Measurements from ENCODE around the gene TRAFD1.

Gene TRAFD1

DNA sequence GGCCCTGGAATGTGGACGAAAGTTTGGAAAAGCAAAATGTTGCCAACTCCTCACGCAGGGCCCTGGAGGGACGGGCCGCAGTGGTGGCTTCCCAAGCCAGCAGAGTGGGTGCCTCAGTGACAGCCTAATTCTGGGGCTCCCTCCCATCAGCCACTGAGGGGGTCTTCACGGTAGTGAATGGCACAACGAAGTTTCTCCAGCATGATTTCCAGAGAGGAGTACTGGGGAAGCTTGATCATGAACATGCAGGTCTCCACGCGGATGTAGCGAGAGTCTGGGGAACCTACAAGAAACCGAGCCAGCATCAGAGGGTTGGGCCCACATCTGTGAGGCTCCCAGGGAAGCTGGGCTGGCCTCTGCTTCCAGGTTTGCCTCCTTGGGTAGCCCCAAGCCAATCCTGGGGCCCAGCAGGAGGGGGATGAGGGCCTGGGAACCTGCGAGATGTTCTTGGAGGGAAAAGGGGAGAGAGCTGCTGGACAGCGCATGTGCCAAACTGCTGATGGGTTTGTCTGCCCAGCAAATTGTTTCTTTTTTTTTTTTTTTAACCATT is 37.0 kb downstream of the TRAFD1 start:
- H3K4me3 ChIP-seq (ENCODE audit: low read depth, low read length) = no peak overlapping the region
- ChIA-PET CTCF (interaction anchor here (1.4 kb wide), 1 partner anchor 225 kb away, joined by 3 read pairs; no protein-coding TSS in a partner anchor), POLR2A (no interaction called here)
- no peak for DNase-seq (ENCODE audit: low read depth, low spot score)
- TF ChIP-seq, protein P1, sequence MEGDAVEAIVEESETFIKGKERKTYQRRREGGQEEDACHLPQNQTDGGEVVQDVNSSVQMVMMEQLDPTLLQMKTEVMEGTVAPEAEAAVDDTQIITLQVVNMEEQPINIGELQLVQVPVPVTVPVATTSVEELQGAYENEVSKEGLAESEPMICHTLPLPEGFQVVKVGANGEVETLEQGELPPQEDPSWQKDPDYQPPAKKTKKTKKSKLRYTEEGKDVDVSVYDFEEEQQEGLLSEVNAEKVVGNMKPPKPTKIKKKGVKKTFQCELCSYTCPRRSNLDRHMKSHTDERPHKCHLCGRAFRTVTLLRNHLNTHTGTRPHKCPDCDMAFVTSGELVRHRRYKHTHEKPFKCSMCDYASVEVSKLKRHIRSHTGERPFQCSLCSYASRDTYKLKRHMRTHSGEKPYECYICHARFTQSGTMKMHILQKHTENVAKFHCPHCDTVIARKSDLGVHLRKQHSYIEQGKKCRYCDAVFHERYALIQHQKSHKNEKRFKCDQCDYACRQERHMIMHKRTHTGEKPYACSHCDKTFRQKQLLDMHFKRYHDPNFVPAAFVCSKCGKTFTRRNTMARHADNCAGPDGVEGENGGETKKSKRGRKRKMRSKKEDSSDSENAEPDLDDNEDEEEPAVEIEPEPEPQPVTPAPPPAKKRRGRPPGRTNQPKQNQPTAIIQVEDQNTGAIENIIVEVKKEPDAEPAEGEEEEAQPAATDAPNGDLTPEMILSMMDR (IDR thresholded peaks at IDR 0.05; ENCODE audit: insufficient read depth, low read length, missing control alignments) = no peak

DNA sequence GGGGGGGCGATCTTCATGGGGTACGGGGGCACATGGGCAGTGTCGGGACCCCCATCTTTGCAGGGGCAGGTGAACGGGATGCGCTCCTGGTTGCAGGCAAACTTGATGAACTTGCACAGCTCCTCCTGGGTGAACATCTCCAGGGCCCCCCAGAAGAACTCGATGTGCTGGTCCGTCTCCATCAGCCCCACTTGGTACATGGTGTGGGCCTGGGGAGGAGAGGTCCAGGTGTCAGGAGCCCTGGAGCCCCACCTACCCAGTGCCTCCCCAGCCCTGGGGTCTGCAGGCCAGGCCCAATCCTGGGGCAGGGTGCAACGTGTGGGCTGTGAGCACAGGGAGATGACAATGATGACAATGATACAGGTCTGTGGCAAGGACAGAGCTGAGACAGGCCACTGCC is 37.7 kb downstream of the TRAFD1 start:
- TF ChIP-seq, protein P1 (IDR thresholded peaks at IDR 0.05; ENCODE audit: insufficient read depth, low read length, missing control alignments) = no peak
- no peak overlapping the region for H3K4me3 ChIP-seq (ENCODE audit: low read depth, low read length)
- CTCF ChIA-PET = interaction anchor here (1.4 kb wide), 1 partner anchor 224 kb away, joined by 3 read pairs; no protein-coding TSS in a partner anchor
- no peak for DNase-seq (ENCODE audit: low read depth, low spot score)
- POLR2A ChIA-PET = interaction anchor here (0.6 kb wide), 1 partner anchor 147 kb away, joined by 3 read pairs; no protein-coding TSS in a partner anchor

DNA sequence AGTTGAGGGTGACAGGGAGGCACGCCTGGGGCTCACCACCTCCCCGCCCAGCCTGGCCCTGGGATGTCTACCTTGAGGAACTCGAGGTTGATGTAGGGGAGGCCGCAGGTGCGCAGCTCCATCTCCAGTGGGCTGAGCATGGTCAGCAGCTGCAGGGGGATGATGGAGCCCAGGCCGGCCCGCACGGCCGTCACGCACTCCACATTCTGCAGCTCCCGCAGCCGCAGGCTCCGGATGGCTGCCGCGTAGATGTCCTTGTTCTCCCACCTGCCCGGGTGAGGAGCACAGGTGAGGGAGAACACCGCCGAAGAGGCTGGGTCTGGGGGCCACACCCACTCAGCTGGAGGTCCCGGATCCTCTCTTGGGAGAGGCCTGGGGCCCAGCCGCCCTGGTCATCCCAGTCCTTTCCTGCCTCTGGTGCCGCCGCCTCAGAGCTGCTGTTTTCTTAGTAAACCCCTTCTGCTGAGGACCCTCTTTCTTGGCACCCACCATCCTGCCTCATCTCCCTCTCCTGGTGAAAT is 38.2 kb downstream of the TRAFD1 start:
- ChIA-PET CTCF (no interaction called here), POLR2A (interaction anchor here (0.6 kb wide), 1 partner anchor 147 kb away, joined by 3 read pairs; no protein-coding TSS in a partner anchor)
- no peak overlapping the region for H3K4me3 ChIP-seq (ENCODE audit: low read depth, low read length)
- TF ChIP-seq, protein P1 (IDR thresholded peaks at IDR 0.05; ENCODE audit: insufficient read depth, low read length, missing control alignments) = no peak
- DNase-seq (ENCODE audit: low read depth, low spot score) = no peak

DNA sequence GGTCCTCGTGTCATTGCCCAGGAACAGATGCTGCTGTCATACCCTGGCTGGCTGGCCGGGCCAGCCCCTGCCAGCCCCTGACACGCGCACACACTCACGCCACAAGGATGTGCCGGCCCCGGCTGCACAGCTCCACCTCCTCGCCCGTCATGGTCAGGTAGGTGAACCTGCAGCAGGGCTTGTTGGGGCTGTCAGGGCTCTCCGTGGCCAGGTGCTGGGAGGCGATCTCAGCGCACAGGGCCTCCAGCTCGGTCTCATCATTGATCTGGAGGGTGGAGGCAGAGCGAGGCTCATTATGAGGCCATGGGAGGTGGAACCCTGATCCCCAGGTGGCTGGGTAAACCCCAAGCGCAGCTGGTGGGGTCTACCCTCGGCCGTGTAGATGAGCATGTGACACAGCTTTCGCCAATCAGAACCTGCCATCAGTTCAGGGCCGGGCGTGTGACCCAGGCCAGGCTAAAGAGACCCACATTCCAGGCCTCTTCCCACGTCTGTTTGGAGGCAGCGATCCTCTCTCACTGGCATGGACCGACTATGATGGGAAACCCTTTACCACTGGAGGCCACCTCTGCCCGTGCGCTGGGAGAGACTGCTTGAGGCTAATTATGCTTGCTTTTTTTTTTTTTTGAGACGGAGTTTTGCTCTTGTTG is 38.8 kb downstream of the TRAFD1 start:
- ChIA-PET CTCF (no interaction called here), POLR2A (no interaction called here)
- TF ChIP-seq, protein P1 (IDR thresholded peaks at IDR 0.05; ENCODE audit: insufficient read depth, low read length, missing control alignments) = no peak
- DNase-seq (ENCODE audit: low read depth, low spot score) = no peak
- H3K4me3 ChIP-seq (ENCODE audit: low read depth, low read length) = no peak overlapping the region

DNA sequence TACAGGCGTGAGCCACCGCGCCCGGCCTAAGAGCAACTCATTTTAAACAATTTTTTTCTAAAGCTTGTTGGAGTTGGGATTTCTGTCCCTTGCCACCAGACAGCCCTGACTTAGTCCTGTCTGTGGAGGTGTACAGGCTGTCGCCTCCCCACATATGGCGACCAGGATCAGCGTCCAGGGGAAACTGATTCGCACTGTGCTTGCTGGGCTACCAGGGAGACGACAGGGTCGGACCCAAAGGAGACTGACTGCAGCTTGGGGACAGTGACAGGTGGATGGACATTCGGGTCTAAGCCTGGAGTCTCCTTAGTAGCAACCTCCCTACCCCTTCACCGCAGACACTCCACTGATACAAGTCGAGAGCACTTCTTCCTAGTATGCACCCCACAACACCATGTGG is 40.3 kb downstream of the TRAFD1 start:
- DNase-seq (ENCODE audit: low read depth, low spot score) = no peak
- ChIA-PET POLR2A (no interaction called here), CTCF (no interaction called here)
- TF ChIP-seq, protein P1 (IDR thresholded peaks at IDR 0.05; ENCODE audit: insufficient read depth, low read length, missing control alignments) = no peak
- no peak overlapping the region for H3K4me3 ChIP-seq (ENCODE audit: low read depth, low read length)

Measured in AG04449 (cell line).